ENCODE results near the gene SKOR1.

GRCh38 chr15:67786646-67787045 lies 38.7 kb upstream of the SKOR1 start:
- TF ChIP-seq POLR2A (IDR thresholded peaks at IDR 0.05) (no peak), CTCF (IDR thresholded peaks at IDR 0.05) (no peak)

All from thyroid gland (tissue), 4 donors.